IPS-11a (cell line): ENCODE measurements around the gene XK.

Experiments used
- H3K4me3 ChIP-seq: one replicate; pipeline ENCODE4 v1.5.1; 2013; ENCODE audit warnings: low read depth, low read length, control low read depth

Gene XK

GRCh38 chrX:37679230-37679629, 6.4 kb upstream of the XK start:
- no peak overlapping the region for H3K4me3 ChIP-seq

GRCh38 chrX:37679888-37680287, 5.7 kb upstream of the XK start:
- no peak overlapping the region for H3K4me3 ChIP-seq

- H3K4me3 ChIP-seq, result no peak overlapping the region
Measured at GRCh38 chrX:37684426-37684825, 1.2 kb upstream of the XK start.

GRCh38 chrX:37684973-37685372, 618 bp upstream of the XK start:
- no peak overlapping the region for H3K4me3 ChIP-seq

GRCh38 chrX:37686369-37686995, 891 bp downstream of the XK start:
- H3K4me3 ChIP-seq, result no peak overlapping the region

GRCh38 chrX:37686996-37687395, 1.4 kb downstream of the XK start:
- H3K4me3 ChIP-seq, result no peak overlapping the region

- H3K4me3 ChIP-seq, result no peak overlapping the region
Measured at GRCh38 chrX:37690119-37690518, 4.5 kb downstream of the XK start.

GRCh38 chrX:37692918-37693317, 7.3 kb downstream of the XK start:
- no peak overlapping the region for H3K4me3 ChIP-seq

GRCh38 chrX:37697169-37697760, 11.7 kb downstream of the XK start:
- H3K4me3 ChIP-seq, result no peak overlapping the region

- no peak overlapping the region for H3K4me3 ChIP-seq
Measured at GRCh38 chrX:37701588-37701987, 16.0 kb downstream of the XK start.

GRCh38 chrX:37711991-37712390, 26.4 kb downstream of the XK start:
- no peak overlapping the region for H3K4me3 ChIP-seq

- no peak overlapping the region for H3K4me3 ChIP-seq
Measured at GRCh38 chrX:37712458-37712857, 26.9 kb downstream of the XK start.

- H3K4me3 ChIP-seq, result no peak overlapping the region
Measured at GRCh38 chrX:37714479-37714878, 28.9 kb downstream of the XK start.

- H3K4me3 ChIP-seq, result no peak overlapping the region
Measured at GRCh38 chrX:37716602-37717001, 31.0 kb downstream of the XK start.

GRCh38 chrX:37717708-37718107, 32.1 kb downstream of the XK start:
- H3K4me3 ChIP-seq, result no peak overlapping the region

GRCh38 chrX:37722595-37722994, 37.0 kb downstream of the XK start:
- H3K4me3 ChIP-seq, result no peak overlapping the region

GRCh38 chrX:37726346-37726745, 40.8 kb downstream of the XK start:
- H3K4me3 ChIP-seq, result no peak overlapping the region

- no peak overlapping the region for H3K4me3 ChIP-seq
Measured at GRCh38 chrX:37745354-37745753, 59.8 kb downstream of the XK start.

- H3K4me3 ChIP-seq, result no peak overlapping the region
Measured at GRCh38 chrX:37745835-37746217, 60.2 kb downstream of the XK start.

GRCh38 chrX:37746218-37746941, 60.8 kb downstream of the XK start:
- H3K4me3 ChIP-seq, result no peak overlapping the region

- H3K4me3 ChIP-seq, result no peak overlapping the region
Measured at GRCh38 chrX:37746951-37747350, 61.4 kb downstream of the XK start.

- no peak overlapping the region for H3K4me3 ChIP-seq
Measured at GRCh38 chrX:37752281-37752680, 66.7 kb downstream of the XK start.
